Measurements from ENCODE around the gene SLC35D2.
A peak's percentile ranks its signal among the peaks of the same experiment; 100 is the strongest.

- TF ChIP-seq, protein P1, sequence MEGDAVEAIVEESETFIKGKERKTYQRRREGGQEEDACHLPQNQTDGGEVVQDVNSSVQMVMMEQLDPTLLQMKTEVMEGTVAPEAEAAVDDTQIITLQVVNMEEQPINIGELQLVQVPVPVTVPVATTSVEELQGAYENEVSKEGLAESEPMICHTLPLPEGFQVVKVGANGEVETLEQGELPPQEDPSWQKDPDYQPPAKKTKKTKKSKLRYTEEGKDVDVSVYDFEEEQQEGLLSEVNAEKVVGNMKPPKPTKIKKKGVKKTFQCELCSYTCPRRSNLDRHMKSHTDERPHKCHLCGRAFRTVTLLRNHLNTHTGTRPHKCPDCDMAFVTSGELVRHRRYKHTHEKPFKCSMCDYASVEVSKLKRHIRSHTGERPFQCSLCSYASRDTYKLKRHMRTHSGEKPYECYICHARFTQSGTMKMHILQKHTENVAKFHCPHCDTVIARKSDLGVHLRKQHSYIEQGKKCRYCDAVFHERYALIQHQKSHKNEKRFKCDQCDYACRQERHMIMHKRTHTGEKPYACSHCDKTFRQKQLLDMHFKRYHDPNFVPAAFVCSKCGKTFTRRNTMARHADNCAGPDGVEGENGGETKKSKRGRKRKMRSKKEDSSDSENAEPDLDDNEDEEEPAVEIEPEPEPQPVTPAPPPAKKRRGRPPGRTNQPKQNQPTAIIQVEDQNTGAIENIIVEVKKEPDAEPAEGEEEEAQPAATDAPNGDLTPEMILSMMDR (IDR thresholded peaks at IDR 0.05), result no peak
- TF ChIP-seq POLR2AphosphoS5 (IDR thresholded peaks at IDR 0.05) (peak; percentile 74 to 82), POLR2A (IDR thresholded peaks at IDR 0.05; ENCODE audit: low read depth) (no peak), EP300 (IDR thresholded peaks at IDR 0.05) (no peak)
Measured at GRCh38 chr9:96420468-96421219, 37.1 kb upstream of the SLC35D2 start.
